C4-2B (cell line): ENCODE measurements around the gene VAT1L.

ENCODE experiments used
- ZFX ChIP-seq: fragments of 450-650 bp; IDR thresholded peaks from 2 replicates; pipeline ENCODE4 v1.6.1; 2017
- TF ChIP-seq, protein P1 (sequence below): fragments of 450-650 bp; conservative IDR thresholded peaks from 2 replicates; pipeline ENCODE4 v1.5.1; 2017; ENCODE audit warnings: mild to moderate bottlenecking

DNA sequence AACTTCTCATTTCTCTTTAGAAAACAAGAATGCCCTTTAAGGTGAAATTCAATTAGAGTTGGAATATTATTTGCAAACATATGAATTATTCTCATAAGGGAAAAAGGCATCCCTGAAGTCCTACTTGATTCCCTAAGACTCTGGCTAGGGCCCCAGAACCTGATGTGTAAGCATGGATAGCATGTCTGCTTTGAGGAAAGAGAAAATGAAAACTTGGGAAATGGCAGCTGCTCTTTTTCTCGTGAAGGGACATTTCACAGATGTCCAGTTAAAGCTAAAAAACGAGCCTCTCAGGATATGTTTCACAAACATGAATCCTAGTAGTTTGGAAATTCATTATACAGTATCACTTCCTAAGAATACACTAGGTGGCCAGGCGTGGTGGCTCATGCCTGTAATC lies 121.7 kb downstream of the VAT1L start:
- TF ChIP-seq, protein P1, sequence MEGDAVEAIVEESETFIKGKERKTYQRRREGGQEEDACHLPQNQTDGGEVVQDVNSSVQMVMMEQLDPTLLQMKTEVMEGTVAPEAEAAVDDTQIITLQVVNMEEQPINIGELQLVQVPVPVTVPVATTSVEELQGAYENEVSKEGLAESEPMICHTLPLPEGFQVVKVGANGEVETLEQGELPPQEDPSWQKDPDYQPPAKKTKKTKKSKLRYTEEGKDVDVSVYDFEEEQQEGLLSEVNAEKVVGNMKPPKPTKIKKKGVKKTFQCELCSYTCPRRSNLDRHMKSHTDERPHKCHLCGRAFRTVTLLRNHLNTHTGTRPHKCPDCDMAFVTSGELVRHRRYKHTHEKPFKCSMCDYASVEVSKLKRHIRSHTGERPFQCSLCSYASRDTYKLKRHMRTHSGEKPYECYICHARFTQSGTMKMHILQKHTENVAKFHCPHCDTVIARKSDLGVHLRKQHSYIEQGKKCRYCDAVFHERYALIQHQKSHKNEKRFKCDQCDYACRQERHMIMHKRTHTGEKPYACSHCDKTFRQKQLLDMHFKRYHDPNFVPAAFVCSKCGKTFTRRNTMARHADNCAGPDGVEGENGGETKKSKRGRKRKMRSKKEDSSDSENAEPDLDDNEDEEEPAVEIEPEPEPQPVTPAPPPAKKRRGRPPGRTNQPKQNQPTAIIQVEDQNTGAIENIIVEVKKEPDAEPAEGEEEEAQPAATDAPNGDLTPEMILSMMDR = no peak
- no peak for TF ChIP-seq ZFX
